Metanephros (tissue), 2 donors: ENCODE results near the gene CTDSP1. TPM values are rescaled to one million over a fixed set of nuclear protein-coding genes. Genes with fewer than 3 reads are reported as not detected.
A peak's percentile ranks its signal among the peaks of the same experiment; 100 is the strongest.

ENCODE experiments used
- small RNA-seq: library from RNA; depleted of rRNA; stranded (forward); fragments of <200 nt; gene quantifications from one replicate; pipeline ENCODE3, GENCODE V24; 2014; ENCODE audit warnings: low replicate concordance
- total RNA-seq: library from RNA; depleted of rRNA; stranded (reverse); fragments of >200 nt; gene quantifications from one replicate; pipeline ENCODE4 v1.2.3, GENCODE V29; 2014

The CTDSP1 gene
- total RNA-seq = 126 TPM

GRCh38 chr2:218399391-218400166 is at the start of gene CTDSP1:
CTDSP1 (plus strand) TSS chr2:218399868; CDS start chr2:218400091, 223 bp downstream.

GRCh38 chr2:218381916-218382366 is 17.7 kb upstream of the CTDSP1 start, which contains the start of gene SLC11A1:
SLC11A1 (plus strand) TSS chr2:218382273; CDS start chr2:218382369, 96 bp downstream.

GRCh38 chr2:218418717-218419458 is 19.2 kb downstream of the CTDSP1 start, which contains the start of gene VIL1:
VIL1 (plus strand) TSS chr2:218419123; CDS start chr2:218423779, 4,656 bp downstream.

Small RNA genes lying within 50 kb of the gene (small RNA-seq; reads per million reads assigned to genes)
- 952 reads per million, percentile 99 among the genes with 10 or more reads in this experiment for gene MIR26B

Other genes with a start within 250 kb of the CTDSP1 start
- 1.4 TPM for gene CXCR1, start 232.9 kb upstream of the CTDSP1 start, total RNA-seq
- gene ARPC2, start 182.7 kb upstream of the CTDSP1 start, total RNA-seq = 159 TPM
- gene GPBAR1, start 138.9 kb upstream of the CTDSP1 start, total RNA-seq = 1.9 TPM
- 141 TPM for gene AAMP, start 129.7 kb upstream of the CTDSP1 start, total RNA-seq
- 64.0 TPM for gene PNKD, start 129.3 kb upstream of the CTDSP1 start, total RNA-seq
- 97.8 TPM for gene TMBIM1, start 107.4 kb upstream of the CTDSP1 start, total RNA-seq
- gene CATIP, start 43.0 kb upstream of the CTDSP1 start, total RNA-seq = 4.0 TPM
- gene SLC11A1, start 17.6 kb upstream of the CTDSP1 start, total RNA-seq = 15.5 TPM
- 12.6 TPM for gene VIL1, start 19.3 kb downstream of the CTDSP1 start, total RNA-seq
- 19.6 TPM for gene USP37, start 168.5 kb downstream of the CTDSP1 start, total RNA-seq
- 35.9 TPM for gene CNOT9, start 169.0 kb downstream of the CTDSP1 start, total RNA-seq
- 6.7 TPM for gene PLCD4, start 208.0 kb downstream of the CTDSP1 start, total RNA-seq